Neuron (in vitro differentiated cells): ENCODE data around the gene SETD6.

Experiments
- H2AFZ ChIP-seq: one replicate; pipeline ENCODE4 v1.6.1; 2013; ENCODE audit warnings: low read depth, mild to moderate bottlenecking, inconsistent platforms, low read length, moderate library complexity
- H3K27me3 ChIP-seq: one replicate; pipeline ENCODE4 v1.6.1; 2013; ENCODE audit warnings: low read length; ENCODE audit not compliant: insufficient read depth
- H3K36me3 ChIP-seq: one replicate; pipeline ENCODE4 v1.6.1; 2013; ENCODE audit warnings: low read length; ENCODE audit not compliant: insufficient read depth
- H3K4me1 ChIP-seq: one replicate; pipeline ENCODE4 v1.6.1; 2013; ENCODE audit warnings: low read length; ENCODE audit not compliant: insufficient read depth
- H3K4me3 ChIP-seq: 2 replicates; pipeline ENCODE4 v1.5.1; 2013; ENCODE audit warnings: mild to moderate bottlenecking, low read length, moderate library complexity
- H3K9me3 ChIP-seq: one replicate; pipeline ENCODE4 v1.6.1; 2013; ENCODE audit warnings: low read length

SETD6 gene

DNA sequence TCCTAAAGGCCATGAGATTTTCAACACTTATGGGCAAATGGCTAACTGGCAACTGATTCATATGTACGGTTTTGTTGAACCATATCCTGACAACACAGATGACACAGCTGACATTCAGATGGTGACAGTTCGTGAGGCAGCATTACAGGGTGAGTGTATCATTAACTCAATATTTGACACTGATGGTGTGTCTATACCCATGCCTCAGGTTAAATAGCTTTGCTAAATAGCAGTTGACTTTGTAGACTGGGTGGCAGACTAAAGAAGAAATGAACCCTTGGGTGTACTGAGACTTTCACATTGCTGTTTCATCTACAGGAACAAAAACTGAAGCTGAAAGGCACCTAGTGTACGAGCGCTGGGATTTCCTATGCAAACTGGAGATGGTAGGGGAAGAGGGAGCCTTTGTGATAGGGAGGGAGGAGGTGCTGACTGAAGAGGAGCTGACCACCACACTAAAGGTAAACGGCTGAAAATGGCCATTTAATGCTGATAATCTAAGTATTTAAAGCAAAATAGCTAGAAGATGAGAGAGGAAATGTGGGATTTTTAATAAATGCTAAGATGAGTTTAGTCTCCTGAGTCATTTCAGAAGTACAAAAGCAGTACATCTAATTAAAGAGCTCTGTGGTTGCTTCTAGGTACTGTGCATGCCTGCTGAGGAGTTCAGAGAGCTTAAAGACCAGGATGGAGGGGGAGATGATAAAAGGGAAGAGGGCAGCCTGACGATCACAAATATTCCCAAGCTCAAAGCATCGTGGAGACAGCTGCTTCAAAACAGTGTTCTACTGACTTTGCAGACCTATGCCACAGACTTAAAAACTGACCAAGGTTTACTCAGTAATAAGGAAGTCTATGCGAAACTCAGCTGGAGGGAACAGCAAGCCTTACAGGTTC lies 3.0 kb downstream of the SETD6 start:
- H3K4me1 ChIP-seq = no peaks in the 10 kb centered on the region
- no peaks in the 10 kb centered on the region for H3K27me3 ChIP-seq
- no peaks in the 10 kb centered on the region for H3K9me3 ChIP-seq
- peaks cover 78% of the 10 kb centered on the region for H3K36me3 ChIP-seq
- H2AFZ ChIP-seq = no peak overlapping the region
- no peak overlapping the region for H3K4me3 ChIP-seq

DNA sequence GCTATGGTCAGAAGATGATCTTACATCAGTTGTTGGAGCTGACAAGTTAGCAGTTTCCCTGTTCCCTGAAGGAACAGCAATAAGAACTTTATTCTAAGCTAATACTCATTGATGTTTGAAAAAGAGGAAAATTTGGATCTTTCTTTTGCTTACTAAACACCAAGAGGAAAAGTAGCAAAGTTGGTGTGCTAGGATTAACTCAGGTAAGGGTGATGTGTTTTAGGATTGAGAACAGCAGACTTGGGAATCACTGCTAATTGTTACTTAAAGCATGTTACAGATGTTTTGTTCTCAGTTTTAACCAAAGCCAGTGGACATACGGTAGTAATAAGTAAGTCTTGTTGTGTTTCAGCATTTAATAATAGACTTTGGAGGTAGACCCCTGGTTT lies 3.7 kb downstream of the SETD6 start:
- Histone ChIP-seq H3K4me3 (no peak overlapping the region), H2AFZ (no peak overlapping the region), H3K9me3 (no peaks in the 10 kb centered on the region), H3K4me1 (no peaks in the 10 kb centered on the region), H3K27me3 (no peaks in the 10 kb centered on the region), H3K36me3 (peaks cover 83% of the 10 kb centered on the region)

DNA sequence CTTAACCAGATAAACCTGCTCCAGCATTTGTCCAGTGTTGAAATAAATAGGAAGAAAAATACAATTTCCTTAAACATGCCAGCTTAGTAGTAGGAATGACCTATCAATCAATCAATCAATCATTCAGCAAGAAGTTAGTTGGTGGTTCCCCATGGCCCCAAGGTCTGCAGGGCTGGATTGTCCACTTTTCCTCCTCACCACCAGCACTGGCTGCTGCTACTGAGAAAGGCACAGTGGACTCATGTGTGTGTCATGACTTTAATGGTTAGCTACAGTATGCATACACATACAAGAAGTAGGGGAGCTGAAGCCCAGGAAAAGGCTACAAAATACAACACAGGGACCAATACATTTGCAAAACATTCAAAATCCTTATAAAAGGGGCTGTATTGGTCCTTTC lies 4.4 kb downstream of the SETD6 start:
- Histone ChIP-seq H2AFZ (no peak overlapping the region), H3K4me1 (no peaks in the 10 kb centered on the region), H3K36me3 (peaks cover 89% of the 10 kb centered on the region), H3K27me3 (no peaks in the 10 kb centered on the region), H3K9me3 (no peaks in the 10 kb centered on the region), H3K4me3 (no peak overlapping the region)

GRCh38 chr16:58530179-58530578 lies 14.9 kb downstream of the SETD6 start:
- no peaks in the 10 kb centered on the region for H3K4me1 ChIP-seq
- H2AFZ ChIP-seq = no peak overlapping the region
- H3K4me3 ChIP-seq = no peak overlapping the region
- no peaks in the 10 kb centered on the region for H3K27me3 ChIP-seq
- H3K36me3 ChIP-seq = peaks cover 91% of the 10 kb centered on the region
- no peaks in the 10 kb centered on the region for H3K9me3 ChIP-seq

DNA sequence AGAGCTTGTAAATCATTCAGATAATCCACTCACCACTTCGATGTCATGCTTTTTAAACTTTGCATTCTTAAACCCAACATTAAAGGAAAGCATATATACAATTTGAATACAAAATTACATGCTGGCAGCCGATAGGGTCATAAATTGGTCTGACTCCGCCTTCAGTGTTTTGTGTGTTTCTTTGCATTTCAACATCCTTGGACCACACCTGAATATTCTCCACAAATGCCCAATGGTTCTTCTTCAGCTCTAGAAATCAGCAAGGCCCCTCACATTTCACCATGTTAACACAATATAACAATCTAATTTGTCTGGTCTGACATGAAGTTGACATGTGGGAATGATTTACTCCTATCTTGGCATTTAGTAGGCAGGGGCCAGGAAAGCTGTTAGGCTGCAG lies 17.1 kb downstream of the SETD6 start:
- H3K27me3 ChIP-seq = no peaks in the 10 kb centered on the region
- H3K36me3 ChIP-seq = peaks cover 95% of the 10 kb centered on the region
- no peak overlapping the region for H2AFZ ChIP-seq
- H3K9me3 ChIP-seq = no peaks in the 10 kb centered on the region
- H3K4me3 ChIP-seq = no peak overlapping the region
- H3K4me1 ChIP-seq = no peaks in the 10 kb centered on the region

GRCh38 chr16:58533751-58534470 lies 18.6 kb downstream of the SETD6 start:
- no peaks in the 10 kb centered on the region for H3K9me3 ChIP-seq
- no peak overlapping the region for H2AFZ ChIP-seq
- H3K4me3 ChIP-seq = no peak overlapping the region
- H3K27me3 ChIP-seq = no peaks in the 10 kb centered on the region
- H3K4me1 ChIP-seq = no peaks in the 10 kb centered on the region
- peaks cover 96% of the 10 kb centered on the region for H3K36me3 ChIP-seq

DNA sequence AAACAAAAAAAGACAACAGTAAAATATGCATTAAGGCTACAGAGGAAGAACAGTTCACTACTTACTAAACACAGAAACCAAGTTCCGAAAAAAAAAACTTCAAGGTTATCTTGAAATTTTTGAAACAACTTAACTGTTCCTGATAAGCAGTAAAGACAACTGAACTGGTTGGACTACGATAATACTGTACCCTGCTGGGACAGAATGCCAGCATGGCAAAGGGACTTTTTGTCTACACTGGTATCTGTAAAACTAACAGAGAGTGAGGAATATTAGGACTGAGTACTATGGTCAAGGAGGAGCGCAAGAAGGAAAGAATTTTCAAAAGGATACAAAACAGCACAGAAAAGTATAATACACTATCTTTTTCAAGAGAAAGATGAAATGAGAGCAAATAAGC lies 19.8 kb downstream of the SETD6 start:
- Histone ChIP-seq H3K9me3 (no peaks in the 10 kb centered on the region), H2AFZ (no peak overlapping the region), H3K4me3 (no peak overlapping the region), H3K27me3 (no peaks in the 10 kb centered on the region), H3K4me1 (no peaks in the 10 kb centered on the region), H3K36me3 (peaks cover 96% of the 10 kb centered on the region)

GRCh38 chr16:58536278-58536677 lies 21.0 kb downstream of the SETD6 start:
- peaks cover 95% of the 10 kb centered on the region for H3K36me3 ChIP-seq
- no peak overlapping the region for H3K4me3 ChIP-seq
- H2AFZ ChIP-seq = no peak overlapping the region
- H3K4me1 ChIP-seq = no peaks in the 10 kb centered on the region
- no peaks in the 10 kb centered on the region for H3K27me3 ChIP-seq
- no peaks in the 10 kb centered on the region for H3K9me3 ChIP-seq

- peaks cover 95% of the 10 kb centered on the region for H3K36me3 ChIP-seq
- H3K27me3 ChIP-seq = no peaks in the 10 kb centered on the region
- no peaks in the 10 kb centered on the region for H3K9me3 ChIP-seq
- H2AFZ ChIP-seq = no peak overlapping the region
- no peaks in the 10 kb centered on the region for H3K4me1 ChIP-seq
- H3K4me3 ChIP-seq = no peak overlapping the region
These were observed 22.0 kb downstream of the SETD6 start for GRCh38 chr16:58537124-58537906.

DNA sequence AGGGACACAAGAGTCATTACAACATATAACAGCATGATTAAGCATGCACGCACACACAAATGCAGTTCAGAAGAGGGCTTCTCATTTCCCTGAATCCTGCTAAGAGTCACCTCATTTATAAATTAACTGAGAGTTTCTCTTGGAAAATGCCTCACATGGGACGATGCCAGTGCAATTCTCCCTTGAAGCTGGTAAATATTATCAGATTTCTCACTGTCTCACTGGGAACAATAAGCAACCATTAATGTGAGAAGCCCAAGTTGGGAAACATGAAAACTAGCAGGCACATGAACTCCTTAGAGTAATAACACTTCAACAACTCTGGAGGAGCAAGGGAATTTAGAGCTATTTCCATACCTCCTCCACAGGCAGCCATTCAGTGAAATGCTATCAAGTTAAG lies 26.4 kb downstream of the SETD6 start:
- Histone ChIP-seq H3K27me3 (no peaks in the 10 kb centered on the region), H2AFZ (no peak overlapping the region), H3K9me3 (no peaks in the 10 kb centered on the region), H3K36me3 (peaks cover 98% of the 10 kb centered on the region), H3K4me1 (no peaks in the 10 kb centered on the region), H3K4me3 (no peak overlapping the region)

GRCh38 chr16:58542291-58542690 lies 27.0 kb downstream of the SETD6 start:
- H3K27me3 ChIP-seq = no peaks in the 10 kb centered on the region
- no peaks in the 10 kb centered on the region for H3K4me1 ChIP-seq
- H3K36me3 ChIP-seq = peaks cover 98% of the 10 kb centered on the region
- no peak overlapping the region for H3K4me3 ChIP-seq
- H2AFZ ChIP-seq = no peak overlapping the region
- no peaks in the 10 kb centered on the region for H3K9me3 ChIP-seq

- no peaks in the 10 kb centered on the region for H3K9me3 ChIP-seq
- H3K4me1 ChIP-seq = no peaks in the 10 kb centered on the region
- no peak overlapping the region for H3K4me3 ChIP-seq
- no peaks in the 10 kb centered on the region for H3K27me3 ChIP-seq
- no peak overlapping the region for H2AFZ ChIP-seq
- H3K36me3 ChIP-seq = peaks cover 98% of the 10 kb centered on the region
These were observed 28.4 kb downstream of the SETD6 start for GRCh38 chr16:58543685-58544084.

- Histone ChIP-seq H2AFZ (no peak overlapping the region), H3K4me3 (no peak overlapping the region), H3K27me3 (no peaks in the 10 kb centered on the region), H3K9me3 (no peaks in the 10 kb centered on the region), H3K36me3 (peaks cover 95% of the 10 kb centered on the region), H3K4me1 (no peaks in the 10 kb centered on the region)
These were observed 33.1 kb downstream of the SETD6 start for GRCh38 chr16:58548378-58548777.
